ENCODE results near the gene CCDC12.

GRCh38 chr3:46880884-46881595 lies 95.5 kb downstream of the CCDC12 start:
- no peak for TF ChIP-seq CTCF (IDR thresholded peaks at IDR 0.05)
- no peak for TF ChIP-seq POLR2A (IDR thresholded peaks at IDR 0.05)

Measured in lower leg skin (tissue), 3 donors.